HUES6 (cell line): Measurements from ENCODE around the gene CDKAL1.

Source experiments
- H3K27ac ChIP-seq: 2 replicates; pipeline ENCODE4 v1.7.0; 2013; ENCODE audit warnings: low read depth, mild to moderate bottlenecking, low read length, inconsistent platforms
- H3K27me3 ChIP-seq: 2 replicates; pipeline ENCODE4 v1.6.1; 2013; ENCODE audit warnings: low read length; ENCODE audit not compliant: control insufficient read depth, insufficient read depth
- H3K36me3 ChIP-seq: 2 replicates; pipeline ENCODE4 v1.6.1; 2013; ENCODE audit warnings: low read length; ENCODE audit not compliant: control insufficient read depth, insufficient read depth
- H3K4me1 ChIP-seq: 2 replicates; pipeline ENCODE4 v1.6.1; 2013; ENCODE audit warnings: low read length; ENCODE audit not compliant: control insufficient read depth, insufficient read depth
- H3K4me3 ChIP-seq: 2 replicates; pipeline ENCODE4 v1.5.1; 2013; ENCODE audit warnings: low read depth, low read length
- H3K9ac ChIP-seq: one replicate; pipeline ENCODE4 v1.6.1; 2013; ENCODE audit warnings: mild to moderate bottlenecking, low read length
- H3K9me3 ChIP-seq: 2 replicates; pipeline ENCODE4 v1.6.1; 2013; ENCODE audit warnings: low read depth, low read length; ENCODE audit not compliant: control insufficient read depth, insufficient read depth

CDKAL1 gene

DNA sequence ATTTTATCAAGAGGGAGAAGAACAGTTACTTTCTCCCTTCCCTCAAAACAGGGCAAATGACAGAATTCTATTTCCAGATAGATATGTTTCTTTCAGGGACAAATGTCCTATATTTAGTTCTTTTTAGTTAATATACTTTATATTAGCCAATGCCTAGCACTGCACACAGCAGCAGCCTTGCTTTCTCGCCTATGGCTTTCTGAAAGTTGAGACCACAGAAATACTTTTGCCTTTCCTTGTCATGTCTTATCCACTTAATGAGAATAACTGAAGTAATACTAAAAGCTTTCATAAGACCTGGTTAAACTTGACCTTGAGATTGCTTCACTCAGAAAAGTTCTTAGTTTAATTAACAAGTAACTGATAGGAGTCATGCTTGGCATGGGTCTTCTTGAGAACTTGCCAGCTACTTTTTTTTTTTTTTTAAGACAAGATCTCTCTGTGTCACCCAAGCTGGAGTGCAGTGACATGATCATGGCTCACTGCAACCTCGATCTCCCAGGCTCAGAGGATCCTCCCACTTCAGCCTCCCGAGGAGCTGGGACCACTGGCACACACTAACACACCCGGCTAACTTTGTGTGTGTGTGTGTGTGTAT is 159.3 kb downstream of the CDKAL1 start:
- Histone ChIP-seq H3K27ac (no peak overlapping the region), H3K9me3 (no peaks in the 10 kb centered on the region), H3K36me3 (no peaks in the 10 kb centered on the region), H3K4me3 (no peak overlapping the region), H3K27me3 (no peaks in the 10 kb centered on the region), H3K9ac (no peak overlapping the region), H3K4me1 (peaks cover 22% of the 10 kb centered on the region)

DNA sequence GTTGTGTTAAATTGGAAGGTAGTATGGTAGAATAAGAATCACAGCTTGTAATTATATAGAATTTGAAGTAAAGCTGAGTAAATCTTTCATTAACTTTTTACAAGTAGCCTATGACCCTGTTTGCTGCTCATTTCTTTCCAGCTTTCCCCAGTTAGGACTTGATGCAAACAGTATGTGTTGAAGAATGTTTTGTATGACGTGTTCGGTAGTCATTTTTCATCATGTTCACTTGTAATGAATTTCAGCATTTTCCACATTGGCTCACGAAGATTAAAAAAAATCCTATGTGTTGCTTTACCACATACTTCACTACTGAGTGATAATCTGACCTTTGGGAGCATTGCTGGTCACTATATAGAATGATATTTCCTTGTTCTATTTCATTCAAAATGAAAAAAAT is 162.4 kb downstream of the CDKAL1 start:
- no peak overlapping the region for H3K27ac ChIP-seq
- H3K36me3 ChIP-seq, result no peaks in the 10 kb centered on the region
- no peaks in the 10 kb centered on the region for H3K27me3 ChIP-seq
- peaks cover 11% of the 10 kb centered on the region for H3K4me1 ChIP-seq
- no peaks in the 10 kb centered on the region for H3K9me3 ChIP-seq
- H3K9ac ChIP-seq, result no peak overlapping the region
- no peak overlapping the region for H3K4me3 ChIP-seq

DNA sequence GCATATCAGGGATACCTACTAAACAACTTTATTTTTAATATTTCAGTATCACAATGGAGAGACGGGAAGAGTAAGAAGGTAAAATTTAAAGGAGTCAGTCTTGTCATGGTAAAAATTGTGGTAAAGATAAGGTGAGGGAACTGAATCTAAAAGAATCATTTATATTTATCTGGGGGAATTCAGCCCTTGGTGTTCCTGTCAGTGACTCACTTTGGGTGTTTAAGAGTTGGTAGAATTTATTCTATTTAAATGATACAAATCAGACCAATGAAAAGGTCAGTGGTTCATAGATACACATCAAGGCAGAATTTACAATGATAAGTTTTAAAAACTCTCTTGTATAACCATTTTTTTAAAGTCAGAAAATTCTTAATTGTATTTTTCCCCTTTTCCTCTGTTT is 164.4 kb downstream of the CDKAL1 start:
- peaks cover 16% of the 10 kb centered on the region for H3K4me1 ChIP-seq
- H3K27ac ChIP-seq, result no peak overlapping the region
- H3K27me3 ChIP-seq, result no peaks in the 10 kb centered on the region
- H3K36me3 ChIP-seq, result no peaks in the 10 kb centered on the region
- H3K4me3 ChIP-seq, result no peak overlapping the region
- H3K9me3 ChIP-seq, result no peaks in the 10 kb centered on the region
- H3K9ac ChIP-seq, result no peak overlapping the region

DNA sequence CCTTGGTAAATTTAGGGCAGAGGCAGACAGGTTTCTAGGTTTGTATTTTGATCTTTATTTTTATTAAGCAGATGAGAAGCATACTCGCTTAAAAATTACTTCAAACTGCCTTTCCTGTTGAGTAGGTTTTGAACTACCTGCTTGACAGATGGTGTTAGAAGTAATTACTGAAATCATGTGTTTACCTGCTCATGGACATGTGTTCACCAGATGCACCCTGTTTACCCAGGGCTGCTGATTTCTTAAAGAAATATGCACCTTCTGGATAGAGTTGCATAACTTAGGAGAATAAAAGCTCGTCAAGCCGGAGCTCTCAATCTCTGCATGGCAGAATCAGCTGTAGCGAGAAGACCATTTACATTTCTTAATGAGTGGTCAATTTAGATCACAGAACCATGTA is 165.1 kb downstream of the CDKAL1 start:
- no peak overlapping the region for H3K9ac ChIP-seq
- peaks cover 20% of the 10 kb centered on the region for H3K4me1 ChIP-seq
- no peak overlapping the region for H3K4me3 ChIP-seq
- H3K27me3 ChIP-seq, result no peaks in the 10 kb centered on the region
- no peaks in the 10 kb centered on the region for H3K36me3 ChIP-seq
- H3K9me3 ChIP-seq, result no peaks in the 10 kb centered on the region
- no peak overlapping the region for H3K27ac ChIP-seq

DNA sequence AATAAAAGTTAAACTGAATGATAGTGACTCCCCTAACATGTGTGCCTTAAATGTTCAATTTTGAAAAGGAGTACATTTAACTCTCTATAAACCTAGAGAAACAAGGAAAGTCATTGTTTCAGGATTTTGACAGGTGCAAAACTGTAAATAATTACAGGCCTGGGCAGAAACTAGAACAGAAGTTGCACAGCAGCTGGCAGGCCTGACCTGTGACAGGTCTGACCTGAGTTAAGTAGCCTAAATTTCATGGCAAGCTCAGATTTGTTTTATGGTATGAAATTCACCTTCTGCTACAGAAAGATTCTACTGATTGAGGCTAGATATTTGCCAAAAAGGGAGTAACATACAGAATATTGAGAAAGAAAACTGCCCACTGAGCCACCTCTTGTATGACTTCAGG is 166.1 kb downstream of the CDKAL1 start:
- Histone ChIP-seq H3K9me3 (no peaks in the 10 kb centered on the region), H3K9ac (no peak overlapping the region), H3K36me3 (no peaks in the 10 kb centered on the region), H3K27ac (no peak overlapping the region), H3K4me1 (peaks cover 20% of the 10 kb centered on the region), H3K4me3 (no peak overlapping the region), H3K27me3 (no peaks in the 10 kb centered on the region)

DNA sequence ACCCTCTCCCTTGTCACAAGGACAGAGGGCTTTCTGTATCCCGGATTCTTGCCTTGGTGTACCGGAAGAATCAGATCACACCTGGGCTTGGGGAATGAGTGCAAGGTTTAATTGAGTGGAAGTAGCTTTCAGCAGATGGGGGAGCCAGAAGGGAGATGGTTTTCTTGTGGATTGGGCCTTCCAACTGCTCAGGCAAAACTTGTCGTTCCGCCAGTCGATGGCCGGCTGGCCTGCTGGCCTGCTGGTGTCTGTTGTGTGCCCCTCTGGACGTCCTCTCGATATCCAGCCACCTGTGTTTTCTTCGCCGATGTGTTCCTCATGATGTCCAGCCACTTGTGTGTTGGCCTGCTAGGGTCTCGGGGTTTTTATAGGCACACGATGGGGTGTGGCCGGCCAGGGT is 168.1 kb downstream of the CDKAL1 start:
- H3K9me3 ChIP-seq, result no peaks in the 10 kb centered on the region
- peaks cover 15% of the 10 kb centered on the region for H3K4me1 ChIP-seq
- no peaks in the 10 kb centered on the region for H3K27me3 ChIP-seq
- no peaks in the 10 kb centered on the region for H3K36me3 ChIP-seq
- no peak overlapping the region for H3K4me3 ChIP-seq
- H3K9ac ChIP-seq, result no peak overlapping the region
- no peak overlapping the region for H3K27ac ChIP-seq

DNA sequence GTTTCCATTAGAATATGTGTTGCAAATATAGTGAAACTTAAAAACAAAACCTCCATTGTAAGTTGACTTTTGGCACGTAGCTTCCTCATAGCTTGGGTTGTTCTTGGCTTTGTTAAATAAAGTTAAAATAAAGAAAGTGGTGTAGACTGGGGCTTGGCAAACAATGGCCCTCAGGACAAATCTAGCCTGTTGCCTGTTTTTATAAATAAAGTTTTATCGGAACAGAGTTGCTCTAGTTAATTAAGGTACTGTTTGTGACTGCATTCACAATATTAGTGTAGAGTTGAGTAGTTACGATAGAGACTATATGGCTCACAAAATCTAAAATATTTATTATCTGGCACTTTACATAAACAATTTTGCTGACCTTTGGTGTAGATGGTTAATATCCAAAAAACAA is 168.8 kb downstream of the CDKAL1 start:
- Histone ChIP-seq H3K27me3 (no peaks in the 10 kb centered on the region), H3K4me3 (no peak overlapping the region), H3K27ac (no peak overlapping the region), H3K9me3 (no peaks in the 10 kb centered on the region), H3K9ac (no peak overlapping the region), H3K36me3 (no peaks in the 10 kb centered on the region), H3K4me1 (peaks cover 9% of the 10 kb centered on the region; the same call in 1 of the 2 replicates)

DNA sequence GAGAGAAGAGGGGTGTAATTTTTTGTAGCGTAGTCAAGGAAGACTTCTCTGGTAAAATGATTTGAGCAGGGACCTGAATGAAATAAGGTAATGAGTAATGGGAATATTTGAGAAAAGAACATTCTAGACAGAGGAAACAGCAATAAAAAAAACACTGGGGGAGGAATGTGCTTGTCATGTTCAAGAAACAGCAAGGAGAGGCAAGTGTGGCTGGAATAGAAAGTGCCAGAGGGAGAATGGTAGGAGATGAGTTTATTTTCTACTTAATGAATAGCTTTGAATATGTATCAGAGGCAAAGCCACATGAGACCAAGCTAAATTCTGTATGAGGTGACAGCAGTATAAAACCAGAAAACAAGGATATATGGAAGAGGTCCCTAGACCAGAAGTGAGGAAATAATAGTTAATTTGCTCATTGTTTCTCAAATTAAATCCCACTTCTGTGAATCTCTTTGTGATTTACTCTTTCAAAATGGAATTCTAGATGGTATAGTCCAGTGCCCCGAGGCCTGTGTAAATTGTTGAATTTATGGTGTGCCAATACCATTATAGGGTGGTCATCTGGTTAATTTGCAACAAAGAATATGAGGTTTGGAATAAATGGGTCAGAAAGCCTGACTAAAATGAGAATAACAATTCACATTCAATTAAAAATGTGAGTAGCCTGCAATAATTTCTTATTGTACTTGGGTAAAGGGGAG is 170.2 kb downstream of the CDKAL1 start:
- Histone ChIP-seq H3K36me3 (no peaks in the 10 kb centered on the region), H3K4me3 (no peak overlapping the region), H3K9me3 (no peaks in the 10 kb centered on the region), H3K27ac (no peak overlapping the region), H3K9ac (no peak overlapping the region), H3K27me3 (no peaks in the 10 kb centered on the region), H3K4me1 (peaks cover 9% of the 10 kb centered on the region; the same call in 1 of the 2 replicates)

DNA sequence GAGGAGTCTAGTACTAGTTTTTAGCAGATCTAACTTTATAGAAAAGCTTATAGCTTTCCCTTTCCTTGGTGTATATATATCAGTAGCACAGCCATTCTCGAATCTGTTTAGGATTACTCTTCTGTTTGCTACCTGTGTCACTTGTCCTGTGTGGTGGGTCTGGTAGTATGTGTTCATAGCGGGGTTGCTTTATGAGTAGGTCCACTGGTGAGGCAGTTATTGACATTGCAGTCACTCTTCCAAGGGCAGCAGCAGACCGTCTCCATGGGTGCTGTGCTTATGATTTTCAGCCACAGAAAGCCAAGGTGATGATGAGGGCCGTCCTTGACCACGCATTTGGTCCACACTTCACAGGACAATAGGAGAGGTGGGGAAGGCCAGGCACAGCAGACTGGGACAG is 171.5 kb downstream of the CDKAL1 start:
- Histone ChIP-seq H3K27me3 (no peaks in the 10 kb centered on the region), H3K4me1 (peaks cover 9% of the 10 kb centered on the region; the same call in 1 of the 2 replicates), H3K9me3 (no peaks in the 10 kb centered on the region), H3K4me3 (no peak overlapping the region), H3K9ac (no peak overlapping the region), H3K27ac (no peak overlapping the region), H3K36me3 (no peaks in the 10 kb centered on the region)

DNA sequence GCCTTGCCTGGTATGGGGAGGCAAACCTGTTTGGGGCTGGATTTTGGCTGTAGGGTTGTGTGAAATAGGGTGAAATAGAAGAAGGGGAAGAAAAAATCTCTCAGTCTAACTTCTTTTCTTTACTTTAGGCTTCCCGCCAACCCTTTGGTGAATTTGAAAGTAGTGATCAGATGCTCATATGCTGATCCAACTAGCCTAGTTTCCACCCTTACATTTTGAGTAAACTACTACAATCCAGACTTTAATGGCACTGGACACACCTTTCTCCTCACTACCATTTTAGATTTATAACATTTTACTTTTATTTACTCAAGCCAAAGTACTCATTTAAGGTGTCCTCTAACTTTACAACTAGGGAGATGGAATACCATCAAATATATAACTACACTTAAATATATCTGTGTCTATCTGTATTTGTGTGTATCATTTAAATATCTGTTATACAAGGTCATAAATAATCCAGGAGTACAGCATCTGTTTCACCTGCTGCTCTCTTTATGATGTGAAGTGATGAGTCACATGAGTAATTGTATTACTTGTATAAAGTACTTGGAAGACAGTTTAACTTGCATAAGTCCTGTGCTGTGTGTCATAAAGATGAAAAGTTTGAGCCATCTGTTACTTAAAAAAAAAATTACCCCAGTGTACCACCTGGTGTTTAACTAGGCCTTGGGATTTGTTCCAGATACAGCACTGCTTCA is 172.1 kb downstream of the CDKAL1 start:
- H3K4me1 ChIP-seq, result peaks cover 10% of the 10 kb centered on the region; the same call in 1 of the 2 replicates
- no peaks in the 10 kb centered on the region for H3K9me3 ChIP-seq
- no peak overlapping the region for H3K9ac ChIP-seq
- no peaks in the 10 kb centered on the region for H3K27me3 ChIP-seq
- no peak overlapping the region for H3K27ac ChIP-seq
- H3K36me3 ChIP-seq, result no peaks in the 10 kb centered on the region
- H3K4me3 ChIP-seq, result no peak overlapping the region

DNA sequence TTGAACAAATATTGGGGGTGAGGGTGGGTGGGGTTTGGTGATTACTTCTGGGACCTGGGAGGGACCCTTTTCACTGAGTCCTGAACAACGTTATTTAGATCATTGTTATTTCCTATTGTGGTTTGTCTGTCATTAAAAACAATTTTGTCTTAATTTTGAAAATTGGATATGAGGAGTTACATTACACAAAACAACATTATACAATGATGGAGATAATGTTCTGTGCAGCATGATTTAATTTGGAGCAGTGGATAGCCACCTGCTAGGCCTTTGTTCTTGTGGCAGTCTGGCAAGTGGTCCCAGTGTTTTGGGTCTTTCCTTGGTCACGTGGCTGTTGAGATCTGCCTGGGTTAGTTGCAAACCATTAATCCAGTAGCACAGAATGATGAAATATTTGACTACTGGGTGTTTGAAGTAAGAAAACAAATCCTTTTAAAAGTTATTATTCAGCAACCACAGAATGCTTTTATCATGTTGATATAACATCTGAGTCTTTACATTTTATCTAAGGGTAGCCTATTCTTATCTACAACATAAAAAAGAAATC is 172.8 kb downstream of the CDKAL1 start:
- Histone ChIP-seq H3K36me3 (no peaks in the 10 kb centered on the region), H3K27ac (no peak overlapping the region), H3K4me1 (peaks cover 15% of the 10 kb centered on the region), H3K9me3 (no peaks in the 10 kb centered on the region), H3K9ac (no peak overlapping the region), H3K4me3 (no peak overlapping the region), H3K27me3 (no peaks in the 10 kb centered on the region)
